Measurements from ENCODE around the gene SCOC.

SCOC gene

GRCh38 chr4:140373328-140374129, at the start of gene SCOC:
SCOC (plus strand) TSS chr4:140373646; CDS start chr4:140379171, 5,525 bp downstream.
- DNase-seq: peak; percentile 95

- no peak for DNase-seq
Measured at GRCh38 chr4:140326395-140326993, 47.0 kb upstream of the SCOC start.

GRCh38 chr4:140330311-140330900, 43.0 kb upstream of the SCOC start:
- DNase-seq: no peak

- DNase-seq: no peak
Measured at GRCh38 chr4:140331245-140331644, 42.2 kb upstream of the SCOC start.

GRCh38 chr4:140331876-140332275, 41.6 kb upstream of the SCOC start:
- no peak for DNase-seq

GRCh38 chr4:140332734-140333133, 40.7 kb upstream of the SCOC start:
- no peak for DNase-seq

- no peak for DNase-seq
Measured at GRCh38 chr4:140333523-140333922, 39.9 kb upstream of the SCOC start.

- no peak for DNase-seq
Measured at GRCh38 chr4:140335076-140335475, 38.4 kb upstream of the SCOC start.

- no peak for DNase-seq
Measured at GRCh38 chr4:140336730-140337129, 36.7 kb upstream of the SCOC start.

GRCh38 chr4:140342620-140343019, 30.8 kb upstream of the SCOC start:
- no peak for DNase-seq

GRCh38 chr4:140343303-140343702, 30.1 kb upstream of the SCOC start:
- no peak for DNase-seq

GRCh38 chr4:140344101-140344500, 29.3 kb upstream of the SCOC start:
- no peak for DNase-seq

GRCh38 chr4:140344621-140345020, 28.8 kb upstream of the SCOC start:
- no peak for DNase-seq

- no peak for DNase-seq
Measured at GRCh38 chr4:140346136-140346535, 27.3 kb upstream of the SCOC start.

- DNase-seq: no peak
Measured at GRCh38 chr4:140349816-140350215, 23.6 kb upstream of the SCOC start.

- DNase-seq: no peak
Measured at GRCh38 chr4:140351093-140352075, 22.1 kb upstream of the SCOC start.

- DNase-seq: no peak
Measured at GRCh38 chr4:140353786-140354185, 19.7 kb upstream of the SCOC start.

- DNase-seq: no peak
Measured at GRCh38 chr4:140355288-140355687, 18.2 kb upstream of the SCOC start.

- DNase-seq: no peak
Measured at GRCh38 chr4:140357868-140358267, 15.6 kb upstream of the SCOC start.

- DNase-seq: no peak
Measured at GRCh38 chr4:140358281-140358680, 15.2 kb upstream of the SCOC start.

- DNase-seq: peak; percentile 50
Measured at GRCh38 chr4:140359562-140360427, 13.7 kb upstream of the SCOC start.

- no peak for DNase-seq
Measured at GRCh38 chr4:140361099-140361498, 12.3 kb upstream of the SCOC start.

All from DMS 273 treated with DMSO at 0.1 percent for 48 hours (cell line).